Measurements from ENCODE around the gene ABHD5. TPM values are rescaled to one million over a fixed set of nuclear protein-coding genes. Genes with fewer than 3 reads are reported as not detected.

ABHD5 gene
- total and polyA plus RNA-seq, 10 of the 15 experiments (the other 5 are each of a cell fraction or from before 2014, with no cell fraction given): 5.5 to 24.4 (median 9.5) TPM

GRCh38 chr3:43691120-43691995 is 620 bp downstream of the ABHD5 start (continued):
- TF ChIP-seq E4F1 (IDR thresholded peaks at IDR 0.05; ENCODE audit: borderline replicate concordance, partially characterized antibody) (no peak), NBN (IDR thresholded peaks at IDR 0.05) (no peak), ZBTB4 (CRISPR knock-in tag; IDR thresholded peaks at IDR 0.05) (no peak), ZBED1 (IDR thresholded peaks at IDR 0.05; ENCODE audit: borderline replicate concordance) (no peak), CREM (IDR thresholded peaks at IDR 0.05; ENCODE audit: low read depth) (no peak), TARDBP (IDR thresholded peaks at IDR 0.05; ENCODE audit: borderline replicate concordance) (no peak), SP1 (IDR thresholded peaks at IDR 0.05; ENCODE audit: low read depth, low read length) (no peak), GABPA (IDR thresholded peaks at IDR 0.05; ENCODE audit: low read depth) (no peak), PRDM15 (CRISPR knock-in tag; IDR thresholded peaks at IDR 0.05) (no peak), ZNF622 (IDR thresholded peaks at IDR 0.05) (no peak), ATF7 (IDR thresholded peaks at IDR 0.05; ENCODE audit: low read depth) (no peak), TAF1 (IDR thresholded peaks at IDR 0.05; ENCODE audit: borderline replicate concordance, low read depth, low read length) (no peak), ZNF274 (IDR thresholded peaks at IDR 0.05; ENCODE audit: insufficient read depth, insufficient read length) (no peak), NR2F1 (conservative IDR thresholded peaks at IDR 0.05) (peak; percentile 70), SREBF2 (IDR thresholded peaks at IDR 0.05; ENCODE audit: low read length) (no peak), SRF (IDR thresholded peaks at IDR 0.05; ENCODE audit: low read depth in 2 of 2, low read length in 2 of 2) (no peak), USF1 (IDR thresholded peaks at IDR 0.05; ENCODE audit: borderline replicate concordance, extremely low read length, insufficient read depth, low read depth, low read length) (no peak), BCL11A (IDR thresholded peaks at IDR 0.05; ENCODE audit: low read depth, low read length) (no peak), CREB1 (IDR thresholded peaks at IDR 0.05; ENCODE audit: low read depth) (no peak), USF2 (IDR thresholded peaks at IDR 0.05; ENCODE audit: borderline replicate concordance, low read depth, low read length) (no peak)

Data from GM12878 (cell line).